GM19023 (cell line): ENCODE measurements around the gene COMMD1.
"Not testable (repeated sequence)": the region's sequence is repeated elsewhere in the genome, so short reads cannot be mapped to it uniquely, and the experiment has no call there.

Experiments used
- ATAC-seq: cut with Tn5 transposase; IDR thresholded peaks from one replicate; pipeline ENCODE4 v1.9.1; 2021; ENCODE audit warnings: mild to moderate bottlenecking, moderate library complexity; ENCODE audit not compliant: unreplicated experiment

COMMD1 gene

GRCh38 chr2:62014102-62014501, 108.6 kb downstream of the COMMD1 start:
- ATAC-seq = no peak

GRCh38 chr2:62016957-62017356, 111.5 kb downstream of the COMMD1 start:
- no peak for ATAC-seq

- ATAC-seq = no peak
These were observed 124.4 kb downstream of the COMMD1 start for GRCh38 chr2:62029910-62030309.

- no peak for ATAC-seq
These were observed 125.4 kb downstream of the COMMD1 start for GRCh38 chr2:62030902-62031301.

- ATAC-seq = no peak
These were observed 126.6 kb downstream of the COMMD1 start for GRCh38 chr2:62032096-62032495.

- ATAC-seq = no peak
These were observed 129.2 kb downstream of the COMMD1 start for GRCh38 chr2:62034715-62035114.

- ATAC-seq = no peak
These were observed 130.8 kb downstream of the COMMD1 start for GRCh38 chr2:62036229-62036628.

GRCh38 chr2:62036761-62037250, 131.3 kb downstream of the COMMD1 start:
- ATAC-seq = no peak

GRCh38 chr2:62038975-62039771, 133.7 kb downstream of the COMMD1 start:
- ATAC-seq = peak; percentile 99

GRCh38 chr2:62040926-62041325, 135.5 kb downstream of the COMMD1 start:
- no peak for ATAC-seq

GRCh38 chr2:62041701-62042385, 136.4 kb downstream of the COMMD1 start:
- ATAC-seq = not testable (repeated sequence)

GRCh38 chr2:62042400-62042799, 136.9 kb downstream of the COMMD1 start:
- no peak for ATAC-seq

GRCh38 chr2:62042944-62043343, 137.5 kb downstream of the COMMD1 start:
- no peak for ATAC-seq

GRCh38 chr2:62045017-62045543, 139.6 kb downstream of the COMMD1 start:
- no peak for ATAC-seq

- ATAC-seq = no peak
These were observed 140.7 kb downstream of the COMMD1 start for GRCh38 chr2:62046141-62046540.

- ATAC-seq = no peak
These were observed 145.1 kb downstream of the COMMD1 start for GRCh38 chr2:62050456-62051045.

- ATAC-seq = no peak
These were observed 148.7 kb downstream of the COMMD1 start for GRCh38 chr2:62054029-62054791.

GRCh38 chr2:62054916-62055450, 149.5 kb downstream of the COMMD1 start:
- ATAC-seq = no peak

- no peak for ATAC-seq
These were observed 150.4 kb downstream of the COMMD1 start for GRCh38 chr2:62055724-62056336.

GRCh38 chr2:62056341-62056740, 150.9 kb downstream of the COMMD1 start:
- ATAC-seq = no peak
